Calu3 (cell line): ENCODE results near the gene ALDH1L1. TPM values are rescaled to one million over a fixed set of nuclear protein-coding genes. Genes with fewer than 3 reads are reported as not detected.

Experiments used
- BruUV-seq: library from RNA; stranded (reverse); fragments of 400-500 nt; replicated peaks from 2 replicates; lab custom pipeline; 2021; lab: Mats Ljungman, UMichigan
- CTCF ChIA-PET: fragments of 300-600 bp; sonication (Branson Sonifier 250); formaldehyde crosslinking; loops from one replicate; lab custom pipeline; 2022; ENCODE audit warnings: antibody characterized with exemption; lab: Charles Lee
- DNase-seq: peaks from one replicate; pipeline ENCODE4 v3.0.0; 2022
- H3K27ac Mint-ChIP-seq: one replicate; pipeline ENCODE4 v1.8.0; 2022; ENCODE audit warnings: mixed read lengths; ENCODE audit not compliant: unreplicated experiment
- H3K27me3 Mint-ChIP-seq: one replicate; pipeline ENCODE4 v1.8.0; 2022; ENCODE audit warnings: mixed read lengths; ENCODE audit not compliant: unreplicated experiment
- H3K36me3 Mint-ChIP-seq: one replicate; pipeline ENCODE4 v1.8.0; 2022; ENCODE audit warnings: mild to moderate bottlenecking, moderate library complexity, mixed read lengths; ENCODE audit not compliant: insufficient read depth, unreplicated experiment
- H3K4me1 Mint-ChIP-seq: one replicate; pipeline ENCODE4 v1.8.0; 2022; ENCODE audit warnings: mild to moderate bottlenecking, low read depth, mixed read lengths; ENCODE audit not compliant: unreplicated experiment
- H3K4me3 Mint-ChIP-seq: one replicate; pipeline ENCODE4 v1.8.0; 2022; ENCODE audit warnings: mild to moderate bottlenecking, low read depth, moderate library complexity, mixed read lengths; ENCODE audit not compliant: unreplicated experiment
- H3K9me3 Mint-ChIP-seq: one replicate; pipeline ENCODE4 v1.8.0; 2022; ENCODE audit warnings: low read depth, mixed read lengths; ENCODE audit not compliant: unreplicated experiment
- CTCF ChIP-seq: fragments of 200-600 bp; IDR thresholded peaks from one replicate; pipeline ENCODE4 v1.8.0; 2022; ENCODE audit warnings: antibody characterized with exemption; ENCODE audit not compliant: unreplicated experiment
- intact Hi-C: fragments of 100-400 bp; cut with micrococcal nuclease; formaldehyde crosslinking; loops from one replicate; pipeline ENCODE4 v1.10.0; 2022; ENCODE audit not compliant: unreplicated experiment
- total RNA-seq: library from RNA; stranded (reverse); gene quantifications from 2 replicates; pipeline ENCODE4 v1.2.3, GENCODE V29; 2022

Gene ALDH1L1
- total RNA-seq, 1 experiment from 2014 or later: 4.4 TPM

- intact Hi-C loops: no loop called here
- no TSS peak for BruUV-seq
- no peak overlapping the region for H3K27ac Mint-ChIP-seq
- CTCF ChIA-PET: no interaction called here
- H3K36me3 Mint-ChIP-seq: no peaks in the 10 kb centered on the region
- H3K9me3 Mint-ChIP-seq: no peaks in the 10 kb centered on the region
- no peak for DNase-seq
- no peak for TF ChIP-seq CTCF
- H3K4me3 Mint-ChIP-seq: no peak overlapping the region
- no peaks in the 10 kb centered on the region for H3K4me1 Mint-ChIP-seq
- H3K27me3 Mint-ChIP-seq: no peaks in the 10 kb centered on the region
These were observed 67.2 kb downstream of the ALDH1L1 start for GRCh38 chr3:126113238-126113555.

GRCh38 chr3:126112531-126113237, 67.7 kb downstream of the ALDH1L1 start:
- DNase-seq: no peak
- no peaks in the 10 kb centered on the region for H3K36me3 Mint-ChIP-seq
- no peak overlapping the region for H3K4me3 Mint-ChIP-seq
- intact Hi-C loops: no loop called here
- no peaks in the 10 kb centered on the region for H3K27me3 Mint-ChIP-seq
- no TSS peak for BruUV-seq
- no peaks in the 10 kb centered on the region for H3K9me3 Mint-ChIP-seq
- no peaks in the 10 kb centered on the region for H3K4me1 Mint-ChIP-seq
- TF ChIP-seq CTCF: no peak
- H3K27ac Mint-ChIP-seq: no peak overlapping the region
- CTCF ChIA-PET: no interaction called here

- no peak overlapping the region for H3K27ac Mint-ChIP-seq
- no peaks in the 10 kb centered on the region for H3K27me3 Mint-ChIP-seq
- no TSS peak for BruUV-seq
- CTCF ChIA-PET: no interaction called here
- H3K36me3 Mint-ChIP-seq: no peaks in the 10 kb centered on the region
- H3K4me3 Mint-ChIP-seq: no peak overlapping the region
- no peaks in the 10 kb centered on the region for H3K4me1 Mint-ChIP-seq
- DNase-seq: no peak
- intact Hi-C loops: no loop called here
- H3K9me3 Mint-ChIP-seq: no peaks in the 10 kb centered on the region
- no peak for TF ChIP-seq CTCF
These were observed 68.6 kb downstream of the ALDH1L1 start for GRCh38 chr3:126111566-126112475.

- Mint-ChIP-seq H3K4me1 (no peaks in the 10 kb centered on the region), H3K9me3 (no peaks in the 10 kb centered on the region), H3K36me3 (no peaks in the 10 kb centered on the region), H3K27ac (no peak overlapping the region), H3K4me3 (no peak overlapping the region), H3K27me3 (no peaks in the 10 kb centered on the region)
- intact Hi-C loops: no loop called here
- no peak for TF ChIP-seq CTCF
- no peak for DNase-seq
- no TSS peak for BruUV-seq
- CTCF ChIA-PET: no interaction called here
These were observed 69.2 kb downstream of the ALDH1L1 start for GRCh38 chr3:126111126-126111551.
